WTC11 (cell line): ENCODE data around the gene EMP1. TPM values are rescaled to one million over a fixed set of nuclear protein-coding genes. Genes with fewer than 3 reads are reported as not detected.

Experiments used
- AR ChIP-seq: fragments of 250-450 bp; sonication (Bioruptor Pico); IDR thresholded peaks from 2 replicates; pipeline ENCODE4 v1.9.0; 2021; ENCODE audit warnings: mild to moderate bottlenecking
- CREB1 ChIP-seq: sonication (generic); formaldehyde crosslinking; IDR thresholded peaks from 2 replicates; pipeline ENCODE4 v1.8.0; 2023; ENCODE audit warnings: mild to moderate bottlenecking, missing genetic modification reagents
- ETV6 ChIP-seq: sonication (generic); formaldehyde crosslinking; IDR thresholded peaks from 2 replicates; pipeline ENCODE4 v1.8.1; 2022; ENCODE audit warnings: mild to moderate bottlenecking, missing genetic modification reagents
- FOXJ3 ChIP-seq: sonication (generic); formaldehyde crosslinking; IDR thresholded peaks from 2 replicates; pipeline ENCODE4 v1.9.0; 2021; ENCODE audit warnings: missing genetic modification reagents, mild to moderate bottlenecking, borderline replicate concordance
- FOXK1 ChIP-seq: sonication (generic); formaldehyde crosslinking; IDR thresholded peaks from 2 replicates; pipeline ENCODE4 v1.8.0; 2022; ENCODE audit warnings: mild to moderate bottlenecking, moderate library complexity, missing genetic modification reagents
- FOXP1 ChIP-seq: sonication (generic); formaldehyde crosslinking; IDR thresholded peaks from 2 replicates; pipeline ENCODE4 v1.8.0; 2022; ENCODE audit warnings: missing genetic modification reagents, mild to moderate bottlenecking, moderate library complexity, borderline replicate concordance
- JUN ChIP-seq: sonication (generic); formaldehyde crosslinking; IDR thresholded peaks from 2 replicates; pipeline ENCODE4 v1.8.0; 2023; ENCODE audit warnings: mild to moderate bottlenecking, missing genetic modification reagents
- MXD4 ChIP-seq: fragments of 250-450 bp; sonication (Bioruptor Pico); IDR thresholded peaks from 2 replicates; pipeline ENCODE4 v1.8.0; 2021; ENCODE audit warnings: mild to moderate bottlenecking, moderate library complexity, borderline replicate concordance
- NFATC4 ChIP-seq: fragments of 250-450 bp; sonication (Bioruptor Pico); IDR thresholded peaks from 2 replicates; pipeline ENCODE4 v1.9.0; 2021; ENCODE audit warnings: mild to moderate bottlenecking
- NR2C2 ChIP-seq: sonication (generic); formaldehyde crosslinking; IDR thresholded peaks from 2 replicates; pipeline ENCODE4 v1.8.0; 2022; ENCODE audit warnings: mild to moderate bottlenecking, missing genetic modification reagents
- NR3C1 ChIP-seq: sonication (generic); formaldehyde crosslinking; conservative IDR thresholded peaks from 2 replicates; pipeline ENCODE4 v1.8.1; 2023; ENCODE audit warnings: low read depth, mild to moderate bottlenecking, missing genetic modification reagents
- PRDM15 ChIP-seq: sonication (generic); formaldehyde crosslinking; IDR thresholded peaks from 2 replicates; pipeline ENCODE4 v1.8.0; 2022; ENCODE audit warnings: missing genetic modification reagents
- RORB ChIP-seq: fragments of 250-450 bp; sonication (Bioruptor Pico); IDR thresholded peaks from 2 replicates; pipeline ENCODE4 v1.9.0; 2021; ENCODE audit warnings: mild to moderate bottlenecking
- SOX15 ChIP-seq: fragments of 250-450 bp; sonication (Bioruptor Pico); IDR thresholded peaks from 2 replicates; pipeline ENCODE4 v1.9.0; 2021; ENCODE audit warnings: mild to moderate bottlenecking
- SP1 ChIP-seq: sonication (generic); formaldehyde crosslinking; conservative IDR thresholded peaks from 2 replicates; pipeline ENCODE4 v1.8.1; 2022; ENCODE audit warnings: missing genetic modification reagents
- TEAD1 ChIP-seq: sonication (generic); formaldehyde crosslinking; IDR thresholded peaks from 2 replicates; pipeline ENCODE4 v1.8.0; 2022; ENCODE audit warnings: mild to moderate bottlenecking, missing genetic modification reagents
- ZBTB21 ChIP-seq: sonication (generic); formaldehyde crosslinking; IDR thresholded peaks from 2 replicates; pipeline ENCODE4 v1.8.1; 2023; ENCODE audit warnings: mild to moderate bottlenecking, missing genetic modification reagents, borderline replicate concordance
- ZNF138 ChIP-seq: sonication (generic); formaldehyde crosslinking; conservative IDR thresholded peaks from 2 replicates; pipeline ENCODE4 v1.8.1; 2022; ENCODE audit warnings: mild to moderate bottlenecking, moderate library complexity, missing genetic modification reagents
- ZNF263 ChIP-seq: sonication (generic); formaldehyde crosslinking; IDR thresholded peaks from 2 replicates; pipeline ENCODE4 v1.8.1; 2022; ENCODE audit warnings: low read depth, mild to moderate bottlenecking, moderate library complexity, missing genetic modification reagents
- ZNF317 ChIP-seq: sonication (generic); formaldehyde crosslinking; IDR thresholded peaks from 2 replicates; pipeline ENCODE4 v1.8.1; 2023; ENCODE audit warnings: low read depth, mild to moderate bottlenecking, moderate library complexity, missing genetic modification reagents, borderline replicate concordance
- total RNA-seq: library from RNA; stranded (reverse); gene quantifications from 3 replicates; pipeline ENCODE4 v1.2.3, GENCODE V29; 2021
- TF ChIP-seq, protein P1 (sequence below): sonication (generic); formaldehyde crosslinking; IDR thresholded peaks from 2 replicates; pipeline ENCODE4 v1.8.1; 2023; ENCODE audit warnings: mild to moderate bottlenecking, missing genetic modification reagents
- TF ChIP-seq, protein P2 (sequence below): sonication (generic); formaldehyde crosslinking; IDR thresholded peaks from 2 replicates; pipeline ENCODE4 v1.8.0; 2023; ENCODE audit warnings: mild to moderate bottlenecking, missing genetic modification reagents
- TF ChIP-seq, protein P3 (sequence below): sonication (generic); formaldehyde crosslinking; IDR thresholded peaks from 2 replicates; pipeline ENCODE4 v1.8.1; 2022; ENCODE audit warnings: missing genetic modification reagents, borderline replicate concordance
- TF ChIP-seq, protein P4 (sequence below): sonication (generic); formaldehyde crosslinking; IDR thresholded peaks from 2 replicates; pipeline ENCODE4 v1.8.1; 2022; ENCODE audit warnings: mild to moderate bottlenecking, missing genetic modification reagents, moderate library complexity, borderline replicate concordance

Gene EMP1
- total RNA-seq, 1 experiment from 2014 or later, result 1.4 TPM

DNA sequence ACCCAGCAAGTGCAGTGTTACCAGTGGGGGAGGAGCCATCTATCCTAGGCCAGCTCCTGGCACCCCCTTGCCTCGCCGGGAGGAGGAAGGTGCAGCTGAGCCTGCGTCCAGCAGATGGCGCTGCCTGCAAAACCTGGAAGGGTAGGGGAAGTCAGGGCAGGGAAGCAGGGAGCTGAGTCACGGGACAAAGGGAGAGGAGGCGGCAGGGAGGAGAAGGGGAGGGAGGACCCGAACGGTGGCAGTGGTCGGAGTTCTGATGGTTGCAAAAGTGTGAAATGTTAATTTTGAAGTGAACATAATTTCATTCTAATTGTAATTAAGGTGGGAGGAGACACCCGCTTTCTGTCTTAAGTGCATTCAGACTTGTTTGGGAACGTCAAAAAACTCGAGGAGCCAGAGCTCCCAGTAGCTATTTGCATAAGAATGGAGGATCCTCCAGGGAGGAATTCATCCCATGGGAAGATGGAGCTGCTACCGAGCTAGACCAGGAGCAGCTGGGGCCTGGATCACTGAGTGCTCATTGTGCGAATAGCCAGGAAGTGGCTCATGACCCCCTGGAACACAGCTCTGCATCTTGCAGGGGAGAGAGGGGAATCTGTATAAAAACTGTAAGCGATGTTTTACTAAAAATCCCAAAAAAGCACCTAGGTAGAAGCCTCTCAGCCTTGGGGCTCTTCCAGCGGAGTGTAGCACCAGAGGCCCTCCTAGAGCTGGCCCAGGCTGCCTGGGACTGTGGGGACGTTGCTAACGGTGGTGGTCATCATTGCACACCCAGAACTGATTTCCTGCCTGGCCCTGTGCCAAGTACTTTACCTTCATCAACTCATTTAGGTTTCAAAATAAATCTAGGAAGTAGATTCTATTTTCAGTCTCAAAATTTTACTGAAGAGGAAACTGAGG, 59.5 kb downstream of the EMP1 start (continued):
- no peak for TF ChIP-seq MXD4 (CRISPR knock-in tag)
- TF ChIP-seq NR3C1 (CRISPR knock-in tag), result no peak
- no peak for TF ChIP-seq FOXJ3 (CRISPR knock-in tag)
- no peak for TF ChIP-seq PRDM15 (CRISPR knock-in tag)
- TF ChIP-seq, protein P1, sequence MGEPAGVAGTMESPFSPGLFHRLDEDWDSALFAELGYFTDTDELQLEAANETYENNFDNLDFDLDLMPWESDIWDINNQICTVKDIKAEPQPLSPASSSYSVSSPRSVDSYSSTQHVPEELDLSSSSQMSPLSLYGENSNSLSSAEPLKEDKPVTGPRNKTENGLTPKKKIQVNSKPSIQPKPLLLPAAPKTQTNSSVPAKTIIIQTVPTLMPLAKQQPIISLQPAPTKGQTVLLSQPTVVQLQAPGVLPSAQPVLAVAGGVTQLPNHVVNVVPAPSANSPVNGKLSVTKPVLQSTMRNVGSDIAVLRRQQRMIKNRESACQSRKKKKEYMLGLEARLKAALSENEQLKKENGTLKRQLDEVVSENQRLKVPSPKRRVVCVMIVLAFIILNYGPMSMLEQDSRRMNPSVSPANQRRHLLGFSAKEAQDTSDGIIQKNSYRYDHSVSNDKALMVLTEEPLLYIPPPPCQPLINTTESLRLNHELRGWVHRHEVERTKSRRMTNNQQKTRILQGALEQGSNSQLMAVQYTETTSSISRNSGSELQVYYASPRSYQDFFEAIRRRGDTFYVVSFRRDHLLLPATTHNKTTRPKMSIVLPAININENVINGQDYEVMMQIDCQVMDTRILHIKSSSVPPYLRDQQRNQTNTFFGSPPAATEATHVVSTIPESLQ (CRISPR knock-in tag), result no peak
- no peak for TF ChIP-seq CREB1 (CRISPR knock-in tag)
- TF ChIP-seq ZBTB21 (CRISPR knock-in tag), result peak; percentile 78; the same call in 1 of the 2 replicates
- TF ChIP-seq AR (CRISPR knock-in tag), result no peak
- TF ChIP-seq, protein P2, sequence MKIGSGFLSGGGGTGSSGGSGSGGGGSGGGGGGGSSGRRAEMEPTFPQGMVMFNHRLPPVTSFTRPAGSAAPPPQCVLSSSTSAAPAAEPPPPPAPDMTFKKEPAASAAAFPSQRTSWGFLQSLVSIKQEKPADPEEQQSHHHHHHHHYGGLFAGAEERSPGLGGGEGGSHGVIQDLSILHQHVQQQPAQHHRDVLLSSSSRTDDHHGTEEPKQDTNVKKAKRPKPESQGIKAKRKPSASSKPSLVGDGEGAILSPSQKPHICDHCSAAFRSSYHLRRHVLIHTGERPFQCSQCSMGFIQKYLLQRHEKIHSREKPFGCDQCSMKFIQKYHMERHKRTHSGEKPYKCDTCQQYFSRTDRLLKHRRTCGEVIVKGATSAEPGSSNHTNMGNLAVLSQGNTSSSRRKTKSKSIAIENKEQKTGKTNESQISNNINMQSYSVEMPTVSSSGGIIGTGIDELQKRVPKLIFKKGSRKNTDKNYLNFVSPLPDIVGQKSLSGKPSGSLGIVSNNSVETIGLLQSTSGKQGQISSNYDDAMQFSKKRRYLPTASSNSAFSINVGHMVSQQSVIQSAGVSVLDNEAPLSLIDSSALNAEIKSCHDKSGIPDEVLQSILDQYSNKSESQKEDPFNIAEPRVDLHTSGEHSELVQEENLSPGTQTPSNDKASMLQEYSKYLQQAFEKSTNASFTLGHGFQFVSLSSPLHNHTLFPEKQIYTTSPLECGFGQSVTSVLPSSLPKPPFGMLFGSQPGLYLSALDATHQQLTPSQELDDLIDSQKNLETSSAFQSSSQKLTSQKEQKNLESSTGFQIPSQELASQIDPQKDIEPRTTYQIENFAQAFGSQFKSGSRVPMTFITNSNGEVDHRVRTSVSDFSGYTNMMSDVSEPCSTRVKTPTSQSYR (CRISPR knock-in tag), result peak; percentile 29; the same call in 1 of the 2 replicates
- TF ChIP-seq RORB (CRISPR knock-in tag), result no peak
- TF ChIP-seq SP1 (CRISPR knock-in tag), result no peak; the same call in 1 of the 2 replicates
- TF ChIP-seq, protein P3, sequence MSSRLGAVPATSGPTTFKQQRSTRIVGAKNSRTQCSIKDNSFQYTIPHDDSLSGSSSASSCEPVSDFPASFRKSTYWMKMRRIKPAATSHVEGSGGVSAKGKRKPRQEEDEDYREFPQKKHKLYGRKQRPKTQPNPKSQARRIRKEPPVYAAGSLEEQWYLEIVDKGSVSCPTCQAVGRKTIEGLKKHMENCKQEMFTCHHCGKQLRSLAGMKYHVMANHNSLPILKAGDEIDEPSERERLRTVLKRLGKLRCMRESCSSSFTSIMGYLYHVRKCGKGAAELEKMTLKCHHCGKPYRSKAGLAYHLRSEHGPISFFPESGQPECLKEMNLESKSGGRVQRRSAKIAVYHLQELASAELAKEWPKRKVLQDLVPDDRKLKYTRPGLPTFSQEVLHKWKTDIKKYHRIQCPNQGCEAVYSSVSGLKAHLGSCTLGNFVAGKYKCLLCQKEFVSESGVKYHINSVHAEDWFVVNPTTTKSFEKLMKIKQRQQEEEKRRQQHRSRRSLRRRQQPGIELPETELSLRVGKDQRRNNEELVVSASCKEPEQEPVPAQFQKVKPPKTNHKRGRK, result no peak
- TF ChIP-seq ZNF138 (CRISPR knock-in tag), result no peak
- TF ChIP-seq JUN (CRISPR knock-in tag), result no peak
- TF ChIP-seq FOXK1 (CRISPR knock-in tag), result no peak
- no peak for TF ChIP-seq ZNF317 (CRISPR knock-in tag)
- TF ChIP-seq FOXP1 (CRISPR knock-in tag), result no peak
- TF ChIP-seq TEAD1 (CRISPR knock-in tag), result peak; percentile 37; the same call in 1 of the 2 replicates
- TF ChIP-seq ZNF263 (CRISPR knock-in tag), result peak; percentile 96
- no peak for TF ChIP-seq NFATC4 (CRISPR knock-in tag)
- TF ChIP-seq SOX15 (CRISPR knock-in tag), result no peak
- no peak for TF ChIP-seq NR2C2 (CRISPR knock-in tag)
- TF ChIP-seq, protein P4, sequence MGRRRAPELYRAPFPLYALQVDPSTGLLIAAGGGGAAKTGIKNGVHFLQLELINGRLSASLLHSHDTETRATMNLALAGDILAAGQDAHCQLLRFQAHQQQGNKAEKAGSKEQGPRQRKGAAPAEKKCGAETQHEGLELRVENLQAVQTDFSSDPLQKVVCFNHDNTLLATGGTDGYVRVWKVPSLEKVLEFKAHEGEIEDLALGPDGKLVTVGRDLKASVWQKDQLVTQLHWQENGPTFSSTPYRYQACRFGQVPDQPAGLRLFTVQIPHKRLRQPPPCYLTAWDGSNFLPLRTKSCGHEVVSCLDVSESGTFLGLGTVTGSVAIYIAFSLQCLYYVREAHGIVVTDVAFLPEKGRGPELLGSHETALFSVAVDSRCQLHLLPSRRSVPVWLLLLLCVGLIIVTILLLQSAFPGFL (CRISPR knock-in tag), result no peak
- TF ChIP-seq ETV6 (CRISPR knock-in tag), result no peak
